CD4-positive, alpha-beta T cell treated with Interferon gamma for 1 hour (primary cell): Measurements from ENCODE around the gene PCCA.
"Not testable (repeated sequence)": the region's sequence is repeated elsewhere in the genome, so short reads cannot be mapped to it uniquely, and the experiment has no call there.

Source experiments
- DNase-seq: peaks from one replicate; pipeline ENCODE4 v3.0.0-alpha.2; 2020

PCCA gene

GRCh38 chr13:100517728-100518127 is 428.8 kb downstream of the PCCA start:
- no peak for DNase-seq

GRCh38 chr13:100518394-100519062 is 429.6 kb downstream of the PCCA start:
- DNase-seq = no peak

GRCh38 chr13:100519626-100520025 is 430.7 kb downstream of the PCCA start:
- no peak for DNase-seq

- DNase-seq = no peak
Measured at GRCh38 chr13:100520936-100521850, 432.3 kb downstream of the PCCA start.

- no peak for DNase-seq
Measured at GRCh38 chr13:100521851-100522617, 433.1 kb downstream of the PCCA start.

- DNase-seq = no peak
Measured at GRCh38 chr13:100522618-100523309, 433.9 kb downstream of the PCCA start.

GRCh38 chr13:100523411-100523810 is 434.5 kb downstream of the PCCA start:
- DNase-seq = no peak

- DNase-seq = no peak
Measured at GRCh38 chr13:100523981-100524386, 435.1 kb downstream of the PCCA start.

- not testable (repeated sequence) for DNase-seq
Measured at GRCh38 chr13:100524688-100525087, 435.8 kb downstream of the PCCA start.

- no peak for DNase-seq
Measured at GRCh38 chr13:100525453-100526317, 436.8 kb downstream of the PCCA start.

GRCh38 chr13:100526318-100527000 is 437.6 kb downstream of the PCCA start:
- no peak for DNase-seq

GRCh38 chr13:100527644-100528043 is 438.8 kb downstream of the PCCA start:
- no peak for DNase-seq

GRCh38 chr13:100528353-100528752 is 439.5 kb downstream of the PCCA start:
- no peak for DNase-seq

GRCh38 chr13:100528820-100529219 is 439.9 kb downstream of the PCCA start:
- no peak for DNase-seq

GRCh38 chr13:100529666-100530377 is 440.9 kb downstream of the PCCA start:
- DNase-seq = no peak

- no peak for DNase-seq
Measured at GRCh38 chr13:100530671-100531213, 441.8 kb downstream of the PCCA start.

- DNase-seq = no peak
Measured at GRCh38 chr13:100532090-100532766, 443.3 kb downstream of the PCCA start.

- DNase-seq = no peak
Measured at GRCh38 chr13:100532836-100533435, 444.0 kb downstream of the PCCA start.

- no peak for DNase-seq
Measured at GRCh38 chr13:100533588-100534041, 444.7 kb downstream of the PCCA start.
